HG02943 (cell line): ENCODE measurements around the gene FBXW7.
A peak's percentile ranks its signal among the peaks of the same experiment; 100 is the strongest.

Experiments used
- ATAC-seq: cut with Tn5 transposase; IDR thresholded peaks from one replicate; pipeline ENCODE4 v1.9.1; 2021; ENCODE audit warnings: mild to moderate bottlenecking, low read depth, moderate library complexity; ENCODE audit not compliant: unreplicated experiment

Gene FBXW7

GRCh38 chr4:152478461-152479237 is 57.2 kb downstream of the FBXW7 start:
- no peak for ATAC-seq

DNA sequence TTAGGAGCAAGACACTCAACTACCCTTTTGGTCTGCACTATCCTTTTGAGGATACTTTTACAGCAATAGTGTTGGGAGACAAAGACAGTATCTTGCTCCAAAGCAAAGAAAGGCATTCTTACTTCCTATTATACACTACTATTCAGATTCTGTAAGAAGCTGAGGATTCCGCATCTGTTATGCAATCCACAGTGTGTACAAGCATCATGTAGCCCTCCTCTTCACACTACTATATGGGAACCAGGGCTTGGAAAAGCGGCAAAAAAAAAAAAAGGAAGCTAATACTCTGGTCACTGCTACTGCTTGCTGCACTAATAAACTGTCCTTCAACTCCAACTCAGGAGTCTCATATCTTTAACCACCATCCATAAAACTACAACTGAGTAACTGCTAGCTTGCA is 59.1 kb downstream of the FBXW7 start:
- ATAC-seq: no peak

DNA sequence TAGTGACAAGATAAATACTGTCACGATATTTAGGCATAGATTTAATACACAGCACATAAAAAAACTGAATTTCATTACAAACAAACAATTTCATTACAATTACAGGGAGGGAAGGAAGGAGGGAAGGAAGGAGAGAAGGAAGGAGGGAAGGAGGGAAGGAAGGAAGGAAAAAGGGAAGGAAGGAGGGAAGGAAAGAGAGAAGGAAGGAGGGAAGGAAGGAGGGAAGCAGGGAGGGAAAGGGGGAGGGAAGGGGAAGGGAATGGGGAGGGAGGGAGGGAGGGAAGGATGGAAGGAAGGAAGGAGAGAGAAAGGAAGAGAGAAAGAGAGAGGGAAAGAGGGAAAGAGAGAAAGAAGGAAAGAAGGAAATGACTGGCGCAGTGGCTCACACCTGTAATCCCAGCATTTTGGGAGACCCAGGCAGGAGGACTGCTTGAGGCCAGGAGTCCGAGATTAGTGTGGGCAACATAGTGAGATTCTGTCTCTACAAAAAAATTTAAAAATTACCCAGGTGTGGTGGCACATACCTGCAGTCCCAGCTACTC is 64.6 kb downstream of the FBXW7 start:
- ATAC-seq: no peak

DNA sequence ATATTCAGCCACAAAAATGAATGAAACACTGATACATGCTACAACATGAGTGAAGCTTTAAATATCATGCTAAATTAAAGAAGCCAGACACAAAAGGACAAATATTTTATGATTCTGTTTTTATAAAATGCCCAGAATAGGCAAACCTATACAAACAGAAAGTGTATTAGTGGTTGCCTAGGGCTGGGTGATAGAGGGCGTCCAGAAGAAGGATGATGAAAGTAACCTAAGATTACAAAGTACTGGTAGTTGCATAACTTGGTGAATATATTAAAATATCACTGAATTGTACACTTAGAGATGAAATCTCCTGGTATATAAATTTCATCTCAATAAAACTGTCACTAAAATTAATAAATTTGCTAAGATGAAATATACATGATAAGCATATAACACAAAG is 67.5 kb downstream of the FBXW7 start:
- ATAC-seq: no peak

GRCh38 chr4:152467101-152467500 is 68.8 kb downstream of the FBXW7 start:
- ATAC-seq: no peak

GRCh38 chr4:152464030-152464823 is 71.7 kb downstream of the FBXW7 start:
- ATAC-seq: no peak

DNA sequence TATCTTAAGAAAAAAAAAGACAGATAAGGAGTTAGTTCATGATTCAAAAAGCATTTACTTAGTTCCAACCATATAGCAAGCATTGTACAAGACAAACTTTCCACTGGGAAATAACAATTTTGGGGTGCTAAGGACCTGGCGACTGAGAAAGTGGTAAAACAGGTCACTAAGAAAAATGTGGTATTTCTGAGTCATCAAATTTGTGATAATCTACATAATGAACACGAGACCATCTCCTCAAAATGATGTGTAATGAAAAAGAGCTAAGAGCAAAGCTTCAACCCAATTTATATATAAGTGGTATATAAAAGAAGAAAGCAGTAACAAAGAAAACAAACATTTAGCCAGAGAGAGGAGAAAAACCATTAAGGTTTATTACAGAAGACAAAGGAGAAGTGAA is 72.3 kb downstream of the FBXW7 start:
- no peak for ATAC-seq

DNA sequence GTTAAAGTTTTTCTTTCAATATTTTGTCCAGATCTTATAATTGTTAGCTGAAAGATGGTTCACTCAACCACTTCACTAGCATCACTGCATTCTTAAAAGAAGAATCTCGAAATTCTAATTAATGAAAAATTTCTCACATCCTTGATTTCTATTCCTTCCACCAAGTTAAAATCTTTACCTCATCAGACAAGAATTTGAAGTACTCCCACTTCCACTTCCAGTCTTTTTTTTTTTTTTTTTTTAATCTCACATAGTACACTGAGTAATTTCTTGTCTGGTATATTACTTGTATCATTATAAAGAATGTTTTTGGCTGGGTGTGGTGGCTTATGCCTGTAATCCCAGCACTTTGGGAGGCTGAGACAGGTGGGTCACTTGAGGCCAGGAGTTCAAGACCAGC is 73.2 kb downstream of the FBXW7 start:
- no peak for ATAC-seq

DNA sequence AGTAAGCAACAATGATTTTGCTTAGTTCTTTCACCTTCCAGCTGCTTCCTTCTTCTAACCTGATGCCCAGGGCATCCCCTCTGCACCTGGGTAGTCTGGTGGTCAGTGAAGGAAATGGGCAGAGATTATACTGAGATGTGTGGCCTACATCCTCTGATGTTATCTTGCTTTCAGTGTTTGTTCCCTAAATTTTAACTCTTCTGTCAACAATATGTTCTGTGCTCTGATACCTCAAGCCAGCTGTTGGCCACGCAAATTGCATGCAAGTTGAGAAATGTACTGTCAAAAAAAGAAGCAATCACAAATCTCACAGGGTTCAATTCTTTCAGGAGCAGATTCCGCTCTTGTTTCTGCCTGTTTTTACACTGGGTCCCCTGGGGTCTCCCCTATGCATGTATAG is 73.8 kb downstream of the FBXW7 start:
- ATAC-seq: peak; percentile 81

GRCh38 chr4:152460488-152460887 is 75.4 kb downstream of the FBXW7 start:
- ATAC-seq: no peak

- ATAC-seq: no peak
These were observed 76.6 kb downstream of the FBXW7 start for GRCh38 chr4:152459326-152459725.

DNA sequence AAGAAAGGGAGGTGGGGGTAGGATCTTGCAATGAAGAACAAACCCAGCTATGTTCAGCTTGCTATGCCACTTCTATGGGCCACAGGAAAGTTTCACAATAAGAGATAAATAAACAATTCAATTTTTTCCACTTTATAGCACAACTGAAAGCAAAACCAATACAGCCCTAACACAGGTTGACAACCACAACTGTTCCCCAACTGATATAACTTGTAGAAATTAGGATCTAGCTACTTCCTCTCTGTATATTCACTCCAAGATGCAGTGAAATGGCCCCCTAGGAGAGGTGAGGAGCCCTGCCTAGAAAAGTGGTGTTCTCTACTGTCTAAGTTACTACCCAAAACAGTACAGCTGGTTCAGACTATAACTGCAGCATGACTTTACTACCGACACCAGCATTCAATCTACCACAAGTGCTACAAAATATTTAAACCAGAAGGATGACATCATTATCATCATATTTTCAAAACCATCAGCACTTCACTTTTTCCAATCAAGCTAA is 77.0 kb downstream of the FBXW7 start:
- no peak for ATAC-seq

- ATAC-seq: no peak
These were observed 79.3 kb downstream of the FBXW7 start for GRCh38 chr4:152456609-152457008.

- ATAC-seq: no peak
These were observed 80.6 kb downstream of the FBXW7 start for GRCh38 chr4:152455311-152455710.

DNA sequence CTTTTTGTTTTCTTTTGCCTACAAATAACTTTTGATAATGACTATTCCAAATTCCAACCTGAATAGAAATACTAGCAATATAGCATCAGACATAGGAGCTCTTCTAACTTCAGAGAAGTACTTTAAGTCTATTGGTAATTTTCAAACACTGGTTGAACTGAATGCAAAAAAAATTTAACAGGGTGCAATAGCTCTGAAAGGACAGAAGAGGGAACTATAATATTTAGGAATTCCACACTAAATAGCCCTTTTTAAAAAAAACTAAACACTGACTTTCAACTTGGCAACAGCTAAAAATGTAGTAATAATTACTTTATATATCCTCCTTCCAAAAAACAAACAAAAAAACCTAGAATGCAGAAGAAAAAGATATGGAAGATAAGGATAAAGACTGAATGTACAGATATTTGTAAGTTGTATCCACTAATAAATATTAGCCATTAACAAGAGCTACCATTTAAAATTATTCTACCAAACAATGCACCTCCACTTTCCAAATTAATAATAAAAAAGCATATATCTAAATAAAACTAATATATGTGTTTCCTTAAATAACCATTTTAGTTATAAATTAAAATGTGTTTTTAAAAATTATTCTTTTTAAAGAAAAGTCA is 81.4 kb downstream of the FBXW7 start:
- ATAC-seq: no peak

DNA sequence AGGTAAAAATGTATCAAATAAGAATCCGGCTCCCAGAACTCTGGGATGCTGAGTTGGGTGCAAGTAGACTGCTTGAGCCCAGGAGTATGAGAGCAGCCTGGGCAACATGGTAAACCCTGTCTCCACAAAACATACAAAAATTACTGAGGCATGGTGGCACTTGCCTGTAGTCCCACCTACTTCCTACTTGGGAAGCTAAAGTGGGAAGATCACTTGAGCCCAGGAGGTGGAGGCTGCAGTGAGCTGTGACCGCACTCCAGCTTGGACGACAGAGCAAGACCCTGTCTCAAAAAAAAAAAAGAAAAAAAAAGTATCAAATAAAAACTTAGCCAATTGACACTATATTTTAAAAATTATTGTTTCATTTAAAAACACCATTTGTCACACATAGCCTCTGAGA is 84.4 kb downstream of the FBXW7 start:
- ATAC-seq: no peak

- ATAC-seq: no peak
These were observed 87.0 kb downstream of the FBXW7 start for GRCh38 chr4:152448854-152449253.

DNA sequence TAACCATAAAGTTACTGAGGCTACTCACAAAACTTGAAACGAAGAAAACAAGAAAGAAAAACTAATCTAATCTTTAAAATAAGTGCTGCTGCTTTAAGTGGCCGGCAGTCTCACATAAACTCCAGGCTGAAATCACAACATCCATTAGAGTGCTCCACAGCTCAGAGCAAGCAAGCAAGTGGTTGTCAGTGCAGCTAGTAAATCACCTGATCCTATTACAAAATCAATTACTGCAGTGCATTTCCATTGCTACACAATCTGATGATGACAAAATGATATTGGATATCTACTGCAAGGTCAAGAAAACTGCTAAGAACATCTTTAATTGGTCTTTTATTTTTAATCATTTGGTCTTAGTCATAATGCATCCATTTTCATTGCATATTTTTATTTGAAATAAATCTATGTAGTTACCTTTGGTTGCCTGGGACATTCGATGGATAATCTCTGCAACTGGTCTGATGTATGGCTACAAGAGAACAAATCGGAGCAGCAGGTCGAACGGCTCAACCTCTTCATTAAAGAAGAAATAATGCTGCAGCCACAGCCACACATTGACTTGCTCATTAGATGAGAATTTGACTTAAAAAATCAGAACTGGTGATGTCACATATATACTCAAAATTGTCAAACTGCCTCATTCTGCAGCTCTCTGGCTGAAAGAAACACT is 87.7 kb downstream of the FBXW7 start:
- no peak for ATAC-seq

- ATAC-seq: no peak
These were observed 92.0 kb downstream of the FBXW7 start for GRCh38 chr4:152443859-152444258.

DNA sequence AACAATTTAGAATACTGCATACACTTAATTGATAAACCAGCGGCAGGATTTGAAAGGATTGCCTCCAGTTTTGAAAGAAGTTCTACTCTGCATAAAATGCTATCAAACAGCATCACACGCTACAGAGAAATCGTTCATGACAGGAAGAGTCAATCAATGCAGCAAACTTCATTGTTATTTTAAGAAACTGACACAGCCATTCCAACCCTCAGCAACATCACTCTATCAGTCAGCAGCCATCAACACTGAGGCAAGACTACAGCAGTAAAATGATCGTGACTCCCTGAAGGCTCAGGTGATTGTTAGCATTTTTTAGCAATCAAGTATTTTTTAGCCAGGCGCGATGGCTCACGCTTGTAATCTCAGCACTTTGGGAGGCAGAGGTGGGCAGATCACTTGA is 98.3 kb downstream of the FBXW7 start:
- ATAC-seq: no peak

DNA sequence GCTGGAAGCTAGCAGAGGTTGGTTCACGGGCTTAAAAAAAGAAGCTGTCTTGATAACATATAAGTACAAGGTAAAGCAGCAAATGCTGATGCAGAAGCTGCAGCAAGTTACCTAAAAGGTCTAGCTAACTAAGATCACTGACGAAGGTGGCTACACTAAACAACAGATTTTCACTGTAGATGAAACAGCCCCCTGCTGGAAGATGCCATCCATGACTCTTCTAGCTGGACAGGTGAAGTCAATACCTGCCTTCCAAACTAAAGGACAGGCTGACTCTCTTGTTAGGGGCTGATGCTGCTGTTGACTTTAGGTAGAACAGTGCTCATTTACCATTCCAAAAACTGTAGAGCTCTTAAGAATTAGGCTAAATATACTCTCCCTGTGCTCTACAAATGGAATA is 99.5 kb downstream of the FBXW7 start:
- no peak for ATAC-seq
